IPS-15b (cell line): Measurements from ENCODE around the gene MEF2D.

Experiments
- H3K27me3 ChIP-seq: one replicate; pipeline ENCODE4 v1.6.1; 2013; ENCODE audit warnings: low read length; ENCODE audit not compliant: control insufficient read depth, insufficient read depth
- H3K36me3 ChIP-seq: one replicate; pipeline ENCODE4 v1.6.1; 2013; ENCODE audit warnings: low read length; ENCODE audit not compliant: control insufficient read depth, insufficient read depth
- H3K4me1 ChIP-seq: one replicate; pipeline ENCODE4 v1.6.1; 2013; ENCODE audit warnings: mild to moderate bottlenecking, low read length; ENCODE audit not compliant: control insufficient read depth, insufficient read depth
- H3K4me3 ChIP-seq: one replicate; pipeline ENCODE4 v1.5.1; 2013; ENCODE audit warnings: low read depth, low read length
- H3K9ac ChIP-seq: one replicate; pipeline ENCODE4 v1.6.1; 2013; ENCODE audit warnings: low read depth, mild to moderate bottlenecking, low read length
- H3K9me3 ChIP-seq: one replicate; pipeline ENCODE4 v1.6.1; 2013; ENCODE audit warnings: mild to moderate bottlenecking, low read length; ENCODE audit not compliant: control insufficient read depth, insufficient read depth

MEF2D gene

GRCh38 chr1:156537027-156537426 is 36.5 kb upstream of the MEF2D start:
- no peak overlapping the region for H3K4me3 ChIP-seq
- no peaks in the 10 kb centered on the region for H3K9me3 ChIP-seq
- peaks cover 46% of the 10 kb centered on the region for H3K36me3 ChIP-seq
- no peak overlapping the region for H3K9ac ChIP-seq
- no peaks in the 10 kb centered on the region for H3K27me3 ChIP-seq
- no peaks in the 10 kb centered on the region for H3K4me1 ChIP-seq

GRCh38 chr1:156534424-156535060 is 34.0 kb upstream of the MEF2D start:
- no peaks in the 10 kb centered on the region for H3K9me3 ChIP-seq
- H3K9ac ChIP-seq, result no peak overlapping the region
- no peaks in the 10 kb centered on the region for H3K27me3 ChIP-seq
- H3K4me3 ChIP-seq, result no peak overlapping the region
- H3K4me1 ChIP-seq, result no peaks in the 10 kb centered on the region
- peaks cover 56% of the 10 kb centered on the region for H3K36me3 ChIP-seq

- H3K9me3 ChIP-seq, result no peaks in the 10 kb centered on the region
- H3K9ac ChIP-seq, result no peak overlapping the region
- peaks cover 55% of the 10 kb centered on the region for H3K36me3 ChIP-seq
Measured at GRCh38 chr1:156533568-156534220, 33.1 kb upstream of the MEF2D start.

GRCh38 chr1:156532374-156532773 is 31.8 kb upstream of the MEF2D start:
- no peak overlapping the region for H3K4me3 ChIP-seq
- no peaks in the 10 kb centered on the region for H3K4me1 ChIP-seq

More at GRCh38 chr1:156533568-156534220, 33.1 kb upstream of the MEF2D start:
- Histone ChIP-seq H3K4me1 (no peaks in the 10 kb centered on the region), H3K27me3 (no peaks in the 10 kb centered on the region), H3K4me3 (no peak overlapping the region)

GRCh38 chr1:156530006-156530405 is 29.4 kb upstream of the MEF2D start:
- Histone ChIP-seq H3K27me3 (no peaks in the 10 kb centered on the region), H3K4me3 (no peak overlapping the region), H3K9me3 (no peaks in the 10 kb centered on the region), H3K9ac (no peak overlapping the region), H3K36me3 (peaks cover 64% of the 10 kb centered on the region), H3K4me1 (peaks cover 4% of the 10 kb centered on the region)

More at GRCh38 chr1:156532374-156532773, 31.8 kb upstream of the MEF2D start:
- Histone ChIP-seq H3K9ac (no peak overlapping the region), H3K27me3 (no peaks in the 10 kb centered on the region), H3K9me3 (no peaks in the 10 kb centered on the region), H3K36me3 (peaks cover 66% of the 10 kb centered on the region)

GRCh38 chr1:156528875-156529425 is 28.4 kb upstream of the MEF2D start:
- no peaks in the 10 kb centered on the region for H3K27me3 ChIP-seq
- H3K36me3 ChIP-seq, result peaks cover 59% of the 10 kb centered on the region

GRCh38 chr1:156528231-156528630 is 27.7 kb upstream of the MEF2D start:
- no peak overlapping the region for H3K9ac ChIP-seq
- H3K36me3 ChIP-seq, result peaks cover 54% of the 10 kb centered on the region
- no peak overlapping the region for H3K4me3 ChIP-seq
- no peaks in the 10 kb centered on the region for H3K27me3 ChIP-seq
- peaks cover 4% of the 10 kb centered on the region for H3K4me1 ChIP-seq
- no peaks in the 10 kb centered on the region for H3K9me3 ChIP-seq

More at GRCh38 chr1:156528875-156529425, 28.4 kb upstream of the MEF2D start:
- Histone ChIP-seq H3K9ac (no peak overlapping the region), H3K9me3 (no peaks in the 10 kb centered on the region), H3K4me1 (peaks cover 4% of the 10 kb centered on the region), H3K4me3 (no peak overlapping the region)

- H3K4me3 ChIP-seq, result no peak overlapping the region
- no peak overlapping the region for H3K9ac ChIP-seq
- H3K9me3 ChIP-seq, result no peaks in the 10 kb centered on the region
- peaks cover 4% of the 10 kb centered on the region for H3K4me1 ChIP-seq
- H3K36me3 ChIP-seq, result peaks cover 48% of the 10 kb centered on the region
- no peaks in the 10 kb centered on the region for H3K27me3 ChIP-seq
Measured at GRCh38 chr1:156527584-156527983, 27.0 kb upstream of the MEF2D start.

- Histone ChIP-seq H3K9ac (no peak overlapping the region), H3K4me3 (no peak overlapping the region), H3K9me3 (no peaks in the 10 kb centered on the region), H3K36me3 (peaks cover 44% of the 10 kb centered on the region), H3K27me3 (no peaks in the 10 kb centered on the region), H3K4me1 (peaks cover 4% of the 10 kb centered on the region)
Measured at GRCh38 chr1:156525856-156526489, 25.4 kb upstream of the MEF2D start.

GRCh38 chr1:156525071-156525501 is 24.5 kb upstream of the MEF2D start:
- no peaks in the 10 kb centered on the region for H3K27me3 ChIP-seq

GRCh38 chr1:156524481-156524869 is 23.9 kb upstream of the MEF2D start:
- no peak overlapping the region for H3K9ac ChIP-seq
- no peaks in the 10 kb centered on the region for H3K9me3 ChIP-seq
- peaks cover 32% of the 10 kb centered on the region for H3K36me3 ChIP-seq
- H3K4me3 ChIP-seq, result no peak overlapping the region
- H3K27me3 ChIP-seq, result no peaks in the 10 kb centered on the region
- H3K4me1 ChIP-seq, result peaks cover 4% of the 10 kb centered on the region

More at GRCh38 chr1:156525071-156525501, 24.5 kb upstream of the MEF2D start:
- Histone ChIP-seq H3K36me3 (peaks cover 36% of the 10 kb centered on the region), H3K9me3 (no peaks in the 10 kb centered on the region), H3K4me3 (no peak overlapping the region), H3K4me1 (peaks cover 4% of the 10 kb centered on the region), H3K9ac (no peak overlapping the region)
